Ovary (tissue), 3 donors: ENCODE data around the gene PARD3.

Source experiments
- POLR2A ChIP-seq: fragments of 450-650 bp; IDR thresholded peaks from one replicate; pipeline ENCODE4 v1.6.1; 2017; ENCODE audit warnings: antibody characterized with exemption, mild to moderate bottlenecking, moderate library complexity
- TF ChIP-seq, protein P1 (sequence below), 3 donors: fragments of 450-650 bp in 2 of 3; fragments of 200-600 bp in 1 of 3; IDR thresholded peaks; one replicate each; pipeline versions ENCODE4 v1.5.1 to v1.8.0; 2016 to 2022; ENCODE audit warnings: antibody characterized with exemption in 3 of 3, mild to moderate bottlenecking in 1 of 3
- donor health status: DM: no; HTN: no; CAD: no.

- TF ChIP-seq, protein P1, sequence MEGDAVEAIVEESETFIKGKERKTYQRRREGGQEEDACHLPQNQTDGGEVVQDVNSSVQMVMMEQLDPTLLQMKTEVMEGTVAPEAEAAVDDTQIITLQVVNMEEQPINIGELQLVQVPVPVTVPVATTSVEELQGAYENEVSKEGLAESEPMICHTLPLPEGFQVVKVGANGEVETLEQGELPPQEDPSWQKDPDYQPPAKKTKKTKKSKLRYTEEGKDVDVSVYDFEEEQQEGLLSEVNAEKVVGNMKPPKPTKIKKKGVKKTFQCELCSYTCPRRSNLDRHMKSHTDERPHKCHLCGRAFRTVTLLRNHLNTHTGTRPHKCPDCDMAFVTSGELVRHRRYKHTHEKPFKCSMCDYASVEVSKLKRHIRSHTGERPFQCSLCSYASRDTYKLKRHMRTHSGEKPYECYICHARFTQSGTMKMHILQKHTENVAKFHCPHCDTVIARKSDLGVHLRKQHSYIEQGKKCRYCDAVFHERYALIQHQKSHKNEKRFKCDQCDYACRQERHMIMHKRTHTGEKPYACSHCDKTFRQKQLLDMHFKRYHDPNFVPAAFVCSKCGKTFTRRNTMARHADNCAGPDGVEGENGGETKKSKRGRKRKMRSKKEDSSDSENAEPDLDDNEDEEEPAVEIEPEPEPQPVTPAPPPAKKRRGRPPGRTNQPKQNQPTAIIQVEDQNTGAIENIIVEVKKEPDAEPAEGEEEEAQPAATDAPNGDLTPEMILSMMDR (IDR thresholded peaks at IDR 0.05), result no peak
- no peak for TF ChIP-seq POLR2A
Measured at GRCh38 chr10:34715511-34716187, 99.4 kb downstream of the PARD3 start.
